ENCODE data around the gene CARM1.

The CARM1 gene

GRCh38 chr19:10870955-10871603 is at the start of gene CARM1:
Gene CARM1, plus strand, starts transcription at chr19:10871553. Its CDS starts 150 bp downstream, at chr19:10871703.
- TF ChIP-seq EZH2phosphoT487 (IDR thresholded peaks at IDR 0.05; ENCODE audit: borderline replicate concordance) (no peak), CTCF (conservative IDR thresholded peaks at IDR 0.05; ENCODE audit: low read length) (peak; percentile 32; the same call in 1 of the 2 replicates)
- Histone ChIP-seq H3K9me2 (replicated peaks; ENCODE audit: low read depth, low read length) (no peaks in the 10 kb centered on the region), H3K36me3 (ENCODE audit: insufficient read depth, low read length) (no peaks in the 10 kb centered on the region), H4K20me1 (ENCODE audit: insufficient read depth, low read length, poor library complexity, severe bottlenecking) (peaks cover 12% of the 10 kb centered on the region), H3K27me3 (ENCODE audit: insufficient read depth, low read length, poor library complexity, severe bottlenecking) (no peaks in the 10 kb centered on the region), H3K4me1 (ENCODE audit: insufficient read depth, low read length, poor library complexity, severe bottlenecking) (peaks cover 11% of the 10 kb centered on the region), H3K79me2 (ENCODE audit: insufficient read depth, low read length) (peaks cover 38% of the 10 kb centered on the region), H3K4me2 (ENCODE audit: low read depth, low read length, poor library complexity, severe bottlenecking) (peak within 1 kb of the TSS; percentile 100), H2AFZ (ENCODE audit: low read length) (peak within 1 kb of the TSS; percentile 88), H3K9ac (ENCODE audit: low read depth, low read length, poor library complexity, severe bottlenecking) (peak within 1 kb of the TSS; percentile 86), H3F3A (ENCODE audit: low read depth) (no peaks in the 10 kb centered on the region), H3K4me3 (ENCODE audit: low read length, poor library complexity, severe bottlenecking) (peak within 1 kb of the TSS; percentile 99), H3K9me3 (ENCODE audit: insufficient read depth, low read depth, low read length) (no peaks in the 10 kb centered on the region)

- Histone ChIP-seq H3K36me3 (ENCODE audit: insufficient read depth, low read length) (peaks cover 60% of the 10 kb centered on the region; the same call in 1 of the 2 replicates), H3K27me3 (ENCODE audit: insufficient read depth, low read length, poor library complexity, severe bottlenecking) (no peaks in the 10 kb centered on the region), H3K79me2 (ENCODE audit: insufficient read depth, low read length) (no peaks in the 10 kb centered on the region), H3K9ac (ENCODE audit: low read depth, low read length, poor library complexity, severe bottlenecking) (no peak overlapping the region), H4K20me1 (ENCODE audit: insufficient read depth, low read length, poor library complexity, severe bottlenecking) (no peaks in the 10 kb centered on the region), H2AFZ (ENCODE audit: low read length) (no peak overlapping the region), H3K4me3 (ENCODE audit: low read length, poor library complexity, severe bottlenecking) (no peak overlapping the region), H3F3A (ENCODE audit: low read depth) (no peaks in the 10 kb centered on the region), H3K4me2 (ENCODE audit: low read depth, low read length, poor library complexity, severe bottlenecking) (no peak overlapping the region), H3K4me1 (ENCODE audit: insufficient read depth, low read length, poor library complexity, severe bottlenecking) (no peaks in the 10 kb centered on the region), H3K9me2 (replicated peaks; ENCODE audit: low read depth, low read length) (no peaks in the 10 kb centered on the region), H3K9me3 (ENCODE audit: insufficient read depth, low read depth, low read length) (no peaks in the 10 kb centered on the region)
- TF ChIP-seq EZH2phosphoT487 (IDR thresholded peaks at IDR 0.05; ENCODE audit: borderline replicate concordance) (no peak), CTCF (conservative IDR thresholded peaks at IDR 0.05; ENCODE audit: low read length) (no peak)
These were observed 47.7 kb upstream of the CARM1 start for GRCh38 chr19:10823690-10824089.

- no peaks in the 10 kb centered on the region for H3K79me2 ChIP-seq (ENCODE audit: insufficient read depth, low read length)
- H2AFZ ChIP-seq (ENCODE audit: low read length), result no peak overlapping the region
- TF ChIP-seq EZH2phosphoT487 (IDR thresholded peaks at IDR 0.05; ENCODE audit: borderline replicate concordance) (no peak), CTCF (conservative IDR thresholded peaks at IDR 0.05; ENCODE audit: low read length) (no peak)
- H3K9ac ChIP-seq (ENCODE audit: low read depth, low read length, poor library complexity, severe bottlenecking), result no peak overlapping the region
- no peaks in the 10 kb centered on the region for H3K9me3 ChIP-seq (ENCODE audit: insufficient read depth, low read depth, low read length)
- H4K20me1 ChIP-seq (ENCODE audit: insufficient read depth, low read length, poor library complexity, severe bottlenecking), result no peaks in the 10 kb centered on the region
- H3K4me2 ChIP-seq (ENCODE audit: low read depth, low read length, poor library complexity, severe bottlenecking), result no peak overlapping the region
- no peaks in the 10 kb centered on the region for H3K4me1 ChIP-seq (ENCODE audit: insufficient read depth, low read length, poor library complexity, severe bottlenecking)
- H3K9me2 ChIP-seq (replicated peaks; ENCODE audit: low read depth, low read length), result no peaks in the 10 kb centered on the region
- no peak overlapping the region for H3K4me3 ChIP-seq (ENCODE audit: low read length, poor library complexity, severe bottlenecking)
- H3K36me3 ChIP-seq (ENCODE audit: insufficient read depth, low read length), result peaks cover 62% of the 10 kb centered on the region; the same call in 1 of the 2 replicates
- no peaks in the 10 kb centered on the region for H3F3A ChIP-seq (ENCODE audit: low read depth)
- H3K27me3 ChIP-seq (ENCODE audit: insufficient read depth, low read length, poor library complexity, severe bottlenecking), result no peaks in the 10 kb centered on the region
These were observed 45.1 kb upstream of the CARM1 start for GRCh38 chr19:10826231-10826630.
